Lower lobe of right lung (tissue), 2 donors: ENCODE data around the gene SLC27A5. TPM values are rescaled to one million over a fixed set of nuclear protein-coding genes. Genes with fewer than 3 reads are reported as not detected.
A peak's percentile ranks its signal among the peaks of the same experiment; 100 is the strongest.

Experiments
- ATAC-seq, 2 donors: fragments of 200-7000 bp; cut with Tn5 transposase; one replicate each; pipeline ENCODE4 v1.9.1; 2020 to 2022; ENCODE audit warnings: mild to moderate bottlenecking in 2 of 2, moderate library complexity in 2 of 2
- DNase-seq: peaks from one replicate; pipeline ENCODE4 v3.0.0-alpha.2; 2020
- H3K27ac ChIP-seq: fragments of 200-600 bp; one replicate; pipeline ENCODE4 v1.8.0; 2022
- H3K27me3 ChIP-seq: fragments of 200-600 bp; one replicate; pipeline ENCODE4 v1.8.0; 2022; ENCODE audit warnings: low read depth
- H3K36me3 ChIP-seq: fragments of 200-600 bp; one replicate; pipeline ENCODE4 v1.8.0; 2022; ENCODE audit warnings: mild to moderate bottlenecking
- H3K4me1 ChIP-seq: fragments of 200-600 bp; one replicate; pipeline ENCODE4 v1.8.0; 2022
- H3K4me3 ChIP-seq: fragments of 200-600 bp; one replicate; pipeline ENCODE4 v1.8.0; 2022; ENCODE audit warnings: mild to moderate bottlenecking
- H3K9me3 ChIP-seq: fragments of 200-600 bp; one replicate; pipeline ENCODE4 v1.8.0; 2022
- CTCF ChIP-seq: fragments of 200-600 bp; IDR thresholded peaks from one replicate; pipeline ENCODE4 v1.8.0; 2022; ENCODE audit warnings: antibody characterized with exemption, mild to moderate bottlenecking
- intact Hi-C: fragments of 100-400 bp; cut with DNase I; formaldehyde crosslinking; loops from one replicate; pipeline ENCODE4 v1.11.0; 2022
- total RNA-seq: library from RNA; stranded (reverse); fragmentation: NEBNext Ultra II Directional; extraction: Animal tissue kit (Norgen Biotek cat#: 25700); gene quantifications from one replicate; pipeline ENCODE4 v1.2.1, GENCODE V29; 2021
- donor health status: DM: no; HTN: yes; CAD: no; lungs with severe emphysema.

The SLC27A5 gene
- total RNA-seq, 1 donor from 2014 or later, result 6.6 TPM

- intact Hi-C loops, result no loop called here
- Histone ChIP-seq H3K9me3 (no peaks in the 10 kb centered on the region), H3K27ac (peak overlapping the region; percentile 95), H3K27me3 (no peaks in the 10 kb centered on the region), H3K36me3 (peaks cover 54% of the 10 kb centered on the region), H3K4me3 (peak overlapping the region; percentile 91), H3K4me1 (peaks cover 39% of the 10 kb centered on the region)
- no peak for TF ChIP-seq CTCF
- DNase-seq (no peak), ATAC-seq (no peak)
These were observed 43.6 kb upstream of the SLC27A5 start for GRCh38 chr19:58555369-58555885.

GRCh38 chr19:58554494-58555368, 42.9 kb upstream of the SLC27A5 start, which contains the start of gene CHMP2A:
Gene CHMP2A (minus strand): TSS chr19:58555105. CDS start chr19:58554212, 893 bp downstream.
- Histone ChIP-seq H3K4me3 (peak within 1 kb of the TSS; percentile 91), H3K36me3 (peaks cover 61% of the 10 kb centered on the region), H3K4me1 (peaks cover 39% of the 10 kb centered on the region), H3K27me3 (no peaks in the 10 kb centered on the region), H3K27ac (peak within 1 kb of the TSS; percentile 95), H3K9me3 (no peaks in the 10 kb centered on the region)
- ATAC-seq, result peak; percentile 60 to 72
- no peak for TF ChIP-seq CTCF
- intact Hi-C loops, result no loop called here
- peak; percentile 99 for DNase-seq

- TF ChIP-seq CTCF, result no peak
- H3K4me1 ChIP-seq, result peaks cover 39% of the 10 kb centered on the region
- DNase-seq (no peak), ATAC-seq (no peak)
- peaks cover 69% of the 10 kb centered on the region for H3K36me3 ChIP-seq
- peak overlapping the region; percentile 91 for H3K4me3 ChIP-seq
- no peaks in the 10 kb centered on the region for H3K9me3 ChIP-seq
- H3K27me3 ChIP-seq, result no peaks in the 10 kb centered on the region
- peak overlapping the region; percentile 95 for H3K27ac ChIP-seq
- intact Hi-C loops, result no loop called here
These were observed 42.2 kb upstream of the SLC27A5 start for GRCh38 chr19:58553799-58554493.

DNA sequence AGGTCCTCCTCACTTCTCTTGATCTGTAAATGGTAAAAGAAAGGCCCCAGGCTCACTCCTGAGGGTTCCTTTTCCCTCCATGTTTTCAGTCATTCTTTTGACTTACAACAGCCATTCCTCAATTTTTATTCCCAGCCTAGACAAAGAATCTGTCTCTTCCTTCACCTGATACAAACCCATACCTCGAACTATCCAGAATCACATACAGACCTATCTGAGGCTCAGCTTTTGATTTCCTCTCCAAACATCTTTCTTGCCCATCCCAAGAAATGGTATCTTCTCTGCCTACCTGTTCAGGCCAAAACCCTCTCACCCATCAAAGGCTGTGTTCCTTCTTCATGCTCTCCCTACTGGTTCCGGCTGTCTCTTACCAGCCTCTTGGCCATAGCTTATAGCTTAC, 40.9 kb upstream of the SLC27A5 start:
- no peak for TF ChIP-seq CTCF
- Histone ChIP-seq H3K4me1 (peaks cover 39% of the 10 kb centered on the region), H3K4me3 (no peak overlapping the region), H3K36me3 (peaks cover 81% of the 10 kb centered on the region), H3K27me3 (no peaks in the 10 kb centered on the region), H3K9me3 (no peaks in the 10 kb centered on the region), H3K27ac (no peak overlapping the region)
- intact Hi-C loops, result no loop called here
- DNase-seq (no peak), ATAC-seq (no peak)

GRCh38 chr19:58551577-58552471, 40.0 kb upstream of the SLC27A5 start:
- TF ChIP-seq CTCF, result no peak
- peaks cover 34% of the 10 kb centered on the region for H3K4me1 ChIP-seq
- ATAC-seq, result no peak
- H3K27ac ChIP-seq, result no peak overlapping the region
- H3K36me3 ChIP-seq, result peaks cover 86% of the 10 kb centered on the region
- intact Hi-C loops, result no loop called here
- no peaks in the 10 kb centered on the region for H3K27me3 ChIP-seq
- H3K4me3 ChIP-seq, result no peak overlapping the region
- DNase-seq, result no peak
- no peaks in the 10 kb centered on the region for H3K9me3 ChIP-seq
